HUES64 (cell line): ENCODE results near the gene SAP130. TPM values are rescaled to one million over a fixed set of nuclear protein-coding genes. Genes with fewer than 3 reads are reported as not detected.
A peak's percentile ranks its signal among the peaks of the same experiment; 100 is the strongest.

Experiments used
- H3K27ac ChIP-seq: 2 replicates; pipeline ENCODE4 v1.7.0; 2013; ENCODE audit warnings: low read depth, low read length, inconsistent platforms
- H3K27me3 ChIP-seq: 2 replicates; pipeline ENCODE4 v1.6.1; 2013; ENCODE audit warnings: mild to moderate bottlenecking, low read length; ENCODE audit not compliant: insufficient read depth
- H3K36me3 ChIP-seq: 2 replicates; pipeline ENCODE4 v1.6.1; 2013; ENCODE audit warnings: mild to moderate bottlenecking, low read length; ENCODE audit not compliant: insufficient read depth
- H3K4me1 ChIP-seq: 2 replicates; pipeline ENCODE4 v1.6.1; 2013; ENCODE audit warnings: mild to moderate bottlenecking, low read length, moderate library complexity; ENCODE audit not compliant: insufficient read depth
- H3K4me3 ChIP-seq: 2 replicates; pipeline ENCODE4 v1.5.1; 2013; ENCODE audit warnings: mild to moderate bottlenecking, low read length, moderate library complexity
- H3K9ac ChIP-seq: 2 replicates; pipeline ENCODE4 v1.6.1; 2013; ENCODE audit warnings: mild to moderate bottlenecking, low read depth, low read length
- H3K9me3 ChIP-seq: 2 replicates; pipeline ENCODE4 v1.6.1; 2013; ENCODE audit warnings: low read depth, low read length; ENCODE audit not compliant: insufficient read depth
- WGBS: fragments of 150-250, 120-280 bp; methylation state at CpG from one replicate; pipeline ENCODE4 v1.1.7; 2013; ENCODE audit warnings: missing lambda C conversion rate; 5-methylcytosine and 5-hydroxymethylcytosine counted together
- polyA plus RNA-seq, 2 experiments: library from polyadenylated mRNA; stranded (reverse); fragments of 50-300 nt; gene quantifications; one replicate each; pipeline ENCODE4 v1.2.3, GENCODE V29; 2013

Gene SAP130
- polyA plus RNA-seq (2013, experiment 1 of 2): 32.5 TPM
- 37.8 TPM for polyA plus RNA-seq (2013, experiment 2 of 2)

DNA sequence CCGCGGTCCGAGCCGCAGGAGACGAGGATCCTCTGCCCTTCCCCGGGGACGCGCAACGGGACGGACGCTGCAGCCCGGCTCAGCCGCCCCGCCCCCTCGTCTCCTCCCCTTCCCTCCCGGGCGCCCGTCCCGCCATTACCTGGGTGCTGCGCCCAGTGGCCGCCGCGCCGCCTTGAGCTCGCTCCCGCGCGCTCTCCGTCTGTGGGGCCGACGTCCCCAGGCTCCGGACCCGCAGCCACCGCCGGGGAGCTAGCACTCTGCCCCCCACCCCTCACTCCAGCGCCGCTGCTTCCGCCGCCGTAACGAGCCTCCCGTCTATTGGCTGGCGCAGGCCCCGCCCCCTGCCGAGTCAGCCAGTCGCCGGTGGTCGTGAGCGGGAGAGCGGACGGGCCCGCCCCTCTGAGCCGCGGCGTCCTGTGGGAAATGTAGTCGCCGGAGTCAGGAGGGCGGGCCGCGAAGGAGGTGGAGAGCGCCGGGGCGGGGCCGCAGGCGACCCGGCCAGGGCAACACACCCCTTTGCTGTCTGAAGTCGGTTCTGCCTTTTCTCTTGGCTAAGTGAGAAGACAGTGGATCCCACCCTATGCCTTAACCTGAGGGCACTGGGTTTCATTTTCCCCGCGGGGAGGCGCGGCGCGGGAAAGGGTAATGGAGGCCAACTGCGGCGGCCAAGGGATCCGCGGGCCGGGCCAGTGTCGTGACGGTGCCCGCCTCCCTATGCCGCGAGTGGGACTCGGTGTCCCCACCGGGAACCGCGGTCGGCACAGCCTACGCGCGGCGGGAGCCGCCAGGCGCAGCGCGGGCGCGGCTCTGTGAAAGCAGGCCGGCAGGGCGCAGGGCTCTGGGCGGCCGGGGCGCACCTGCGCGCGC is at the start of gene SAP130:
TSS of gene SAP130 (minus strand) at position 259 of the 867 bp plus-strand sequence. CDS start 1,767 bp downstream, outside the sequence.
- Histone ChIP-seq H3K27me3 (peaks cover 22% of the 10 kb centered on the region), H3K4me1 (peaks cover 7% of the 10 kb centered on the region), H3K9me3 (peaks cover 9% of the 10 kb centered on the region), H3K9ac (peak within 1 kb of the TSS; percentile 88), H3K27ac (peak within 1 kb of the TSS; percentile 93), H3K4me3 (peak within 1 kb of the TSS; percentile 97), H3K36me3 (peaks cover 18% of the 10 kb centered on the region)
- WGBS: under 1% methylated on average over 106 of the region's 106 CpGs

DNA sequence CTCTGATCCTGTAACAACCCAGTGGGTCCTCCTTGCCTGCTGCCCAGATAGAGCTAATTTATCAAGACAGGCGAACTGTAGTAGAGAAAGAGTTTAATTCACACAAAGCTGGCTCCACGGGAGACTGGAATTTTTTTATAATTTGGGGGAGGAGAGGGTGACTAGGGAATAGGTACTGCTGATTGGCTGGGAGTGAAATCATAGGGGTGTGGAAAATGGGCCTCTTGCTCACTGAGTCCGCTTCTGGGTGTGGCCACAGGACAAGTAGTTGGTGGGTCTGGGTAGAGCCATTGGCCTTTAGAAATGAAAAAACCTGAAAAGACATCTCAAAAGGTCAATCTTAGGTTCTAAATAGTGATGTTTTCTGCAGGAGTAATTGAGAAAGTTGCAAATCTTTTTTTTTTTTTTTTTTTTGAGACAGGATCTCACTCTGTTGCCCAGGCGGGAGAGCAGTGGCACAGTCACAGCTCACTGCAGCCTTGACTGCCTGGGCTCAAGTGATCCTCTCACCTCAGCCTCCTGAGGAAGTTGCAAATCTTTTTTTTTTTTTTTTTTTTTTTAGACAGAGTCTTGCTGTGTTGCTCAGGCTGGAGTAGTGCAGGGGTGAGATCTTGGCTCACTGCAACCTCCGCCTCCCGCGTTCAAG is 48.7 kb upstream of the SAP130 start:
- H3K36me3 ChIP-seq: no peaks in the 10 kb centered on the region
- no peaks in the 10 kb centered on the region for H3K9me3 ChIP-seq
- no peak overlapping the region for H3K27ac ChIP-seq
- H3K9ac ChIP-seq: no peak overlapping the region
- no peak overlapping the region for H3K4me3 ChIP-seq
- WGBS: 92% methylated on average over 7 of the region's 7 CpGs
- no peaks in the 10 kb centered on the region for H3K4me1 ChIP-seq
- no peaks in the 10 kb centered on the region for H3K27me3 ChIP-seq

DNA sequence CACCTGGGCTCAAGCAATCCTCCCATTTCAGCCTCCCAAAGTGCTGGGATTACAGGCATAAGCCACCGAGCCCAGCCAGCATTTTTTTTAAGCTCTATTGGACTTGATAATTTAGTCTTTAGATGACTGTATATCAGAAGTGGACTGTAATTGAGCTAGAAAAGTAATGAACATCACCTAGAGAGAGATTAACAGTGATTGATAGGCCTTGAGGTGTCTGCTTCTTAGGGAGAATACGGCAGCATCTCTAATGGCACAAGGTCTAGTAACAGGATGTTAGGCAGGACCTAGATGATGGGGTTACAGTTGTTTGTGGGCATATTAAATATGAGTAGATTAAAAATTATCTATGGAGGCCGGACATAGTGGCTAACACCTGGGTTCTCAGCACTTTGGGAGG is 45.4 kb upstream of the SAP130 start:
- H3K27me3 ChIP-seq: no peaks in the 10 kb centered on the region
- no peak overlapping the region for H3K9ac ChIP-seq
- H3K27ac ChIP-seq: no peak overlapping the region
- no peaks in the 10 kb centered on the region for H3K4me1 ChIP-seq
- 91% methylated on average over 3 of the region's 3 CpGs for WGBS
- H3K9me3 ChIP-seq: no peaks in the 10 kb centered on the region
- no peaks in the 10 kb centered on the region for H3K36me3 ChIP-seq
- H3K4me3 ChIP-seq: no peak overlapping the region

DNA sequence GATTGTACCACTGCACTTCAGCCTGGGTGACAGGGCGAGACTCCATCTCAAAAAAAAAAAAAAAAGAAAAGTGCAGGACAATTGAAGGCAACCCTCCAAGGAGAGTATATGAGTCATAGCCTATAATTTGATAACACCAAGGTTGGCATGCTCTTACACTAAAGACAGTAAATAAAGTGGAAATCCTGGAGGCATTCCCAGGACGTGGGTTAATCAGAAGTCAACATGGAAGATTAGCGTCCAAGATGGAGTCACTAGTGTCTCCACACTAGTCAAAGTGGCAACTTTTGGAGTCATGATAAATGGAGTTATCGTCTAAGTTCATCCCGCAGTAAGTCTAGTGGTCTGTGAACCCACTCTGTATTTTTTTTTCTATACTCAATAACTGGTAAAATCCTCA is 41.9 kb upstream of the SAP130 start:
- Histone ChIP-seq H3K4me3 (no peak overlapping the region), H3K4me1 (no peaks in the 10 kb centered on the region), H3K27me3 (no peaks in the 10 kb centered on the region), H3K9me3 (no peaks in the 10 kb centered on the region), H3K27ac (no peak overlapping the region), H3K36me3 (no peaks in the 10 kb centered on the region), H3K9ac (no peak overlapping the region)
- WGBS: 96% methylated on average over 4 of the region's 5 CpGs

GRCh38 chr2:128064353-128064752 is 36.5 kb upstream of the SAP130 start:
- no peak overlapping the region for H3K9ac ChIP-seq
- no peak overlapping the region for H3K27ac ChIP-seq
- no peaks in the 10 kb centered on the region for H3K36me3 ChIP-seq
- WGBS: 94% methylated on average over 1 of the region's 1 CpG
- no peak overlapping the region for H3K4me3 ChIP-seq
- H3K9me3 ChIP-seq: no peaks in the 10 kb centered on the region
- no peaks in the 10 kb centered on the region for H3K27me3 ChIP-seq
- H3K4me1 ChIP-seq: no peaks in the 10 kb centered on the region

GRCh38 chr2:128062571-128062970 is 34.7 kb upstream of the SAP130 start:
- H3K9me3 ChIP-seq: no peaks in the 10 kb centered on the region
- 96% methylated on average over 8 of the region's 8 CpGs for WGBS
- no peak overlapping the region for H3K27ac ChIP-seq
- no peak overlapping the region for H3K4me3 ChIP-seq
- H3K27me3 ChIP-seq: no peaks in the 10 kb centered on the region
- no peaks in the 10 kb centered on the region for H3K4me1 ChIP-seq
- H3K9ac ChIP-seq: no peak overlapping the region
- no peaks in the 10 kb centered on the region for H3K36me3 ChIP-seq

GRCh38 chr2:128058114-128058513 is 30.3 kb upstream of the SAP130 start:
- H3K27ac ChIP-seq: no peak overlapping the region
- WGBS: 89% methylated on average over 2 of the region's 2 CpGs
- H3K4me3 ChIP-seq: no peak overlapping the region
- H3K9ac ChIP-seq: no peak overlapping the region
- H3K4me1 ChIP-seq: no peaks in the 10 kb centered on the region
- H3K36me3 ChIP-seq: no peaks in the 10 kb centered on the region
- no peaks in the 10 kb centered on the region for H3K27me3 ChIP-seq
- no peaks in the 10 kb centered on the region for H3K9me3 ChIP-seq

DNA sequence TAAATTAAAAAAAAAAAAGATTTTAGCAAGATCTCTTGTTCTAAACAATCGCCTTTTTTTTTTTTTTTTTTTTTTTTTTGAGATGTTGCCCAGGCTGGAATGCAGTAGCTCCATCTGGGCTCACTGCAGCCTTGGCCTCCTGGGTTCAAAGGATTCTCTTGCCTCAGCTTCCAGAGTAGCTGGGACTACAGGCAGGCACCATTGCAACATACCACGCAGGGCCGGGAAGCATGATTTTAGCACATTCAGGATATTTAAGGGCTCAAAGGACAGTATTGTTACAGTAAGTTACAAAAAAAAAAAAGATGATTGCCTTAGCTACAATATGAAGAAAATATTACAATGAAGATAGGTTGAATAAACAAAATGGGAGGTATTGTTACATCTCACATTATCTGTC is 29.5 kb upstream of the SAP130 start:
- H3K4me3 ChIP-seq: no peak overlapping the region
- H3K4me1 ChIP-seq: no peaks in the 10 kb centered on the region
- WGBS: 95% methylated on average over 3 of the region's 3 CpGs
- no peak overlapping the region for H3K9ac ChIP-seq
- no peaks in the 10 kb centered on the region for H3K9me3 ChIP-seq
- H3K27me3 ChIP-seq: no peaks in the 10 kb centered on the region
- no peak overlapping the region for H3K27ac ChIP-seq
- H3K36me3 ChIP-seq: no peaks in the 10 kb centered on the region

DNA sequence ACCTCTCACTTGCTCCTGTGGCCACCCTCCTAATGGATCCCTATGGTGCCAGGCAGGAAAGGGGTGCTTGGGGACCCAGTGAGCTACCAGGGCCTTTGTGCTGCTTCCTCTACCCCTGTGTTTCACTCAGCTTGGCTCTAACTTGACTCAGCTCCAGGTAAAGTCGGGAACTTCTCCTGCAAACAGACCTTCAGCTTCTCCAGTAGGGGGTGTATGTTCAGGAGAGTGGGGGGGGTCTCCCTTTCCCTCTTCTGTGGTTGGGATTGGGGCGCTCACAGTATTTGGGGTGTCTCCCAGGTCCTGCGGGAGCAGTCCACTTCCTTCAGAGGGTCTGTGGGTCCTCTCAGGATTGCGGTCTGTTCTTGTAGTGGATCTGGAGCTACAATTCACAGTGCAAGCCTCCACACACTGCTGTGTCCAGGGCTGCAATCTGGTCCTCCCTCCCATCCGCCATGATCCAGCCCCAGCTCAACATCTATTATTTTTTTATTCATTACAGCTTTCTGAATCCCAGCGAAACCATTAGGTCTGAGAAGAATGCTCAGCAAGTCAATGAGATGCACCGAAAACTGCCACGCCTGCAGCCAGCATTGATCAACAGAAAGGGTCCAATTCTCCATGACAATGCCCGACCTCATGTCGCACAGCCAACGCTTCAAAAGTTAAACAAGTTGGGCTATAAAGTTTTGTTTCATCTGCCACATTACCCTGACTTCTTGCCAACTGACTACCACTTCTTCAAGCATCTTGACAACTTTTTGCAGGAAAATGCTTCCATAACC is 26.4 kb upstream of the SAP130 start:
- H3K4me3 ChIP-seq: no peak overlapping the region
- H3K27me3 ChIP-seq: no peaks in the 10 kb centered on the region
- H3K9ac ChIP-seq: no peak overlapping the region
- no peaks in the 10 kb centered on the region for H3K4me1 ChIP-seq
- peaks cover 2% of the 10 kb centered on the region; the same call in 1 of the 2 replicates for H3K9me3 ChIP-seq
- no peaks in the 10 kb centered on the region for H3K36me3 ChIP-seq
- WGBS: 92% methylated on average over 11 of the region's 11 CpGs
- H3K27ac ChIP-seq: no peak overlapping the region

- WGBS: 96% methylated on average over 12 of the region's 12 CpGs
These were observed 25.5 kb upstream of the SAP130 start for GRCh38 chr2:128053331-128053730.

DNA sequence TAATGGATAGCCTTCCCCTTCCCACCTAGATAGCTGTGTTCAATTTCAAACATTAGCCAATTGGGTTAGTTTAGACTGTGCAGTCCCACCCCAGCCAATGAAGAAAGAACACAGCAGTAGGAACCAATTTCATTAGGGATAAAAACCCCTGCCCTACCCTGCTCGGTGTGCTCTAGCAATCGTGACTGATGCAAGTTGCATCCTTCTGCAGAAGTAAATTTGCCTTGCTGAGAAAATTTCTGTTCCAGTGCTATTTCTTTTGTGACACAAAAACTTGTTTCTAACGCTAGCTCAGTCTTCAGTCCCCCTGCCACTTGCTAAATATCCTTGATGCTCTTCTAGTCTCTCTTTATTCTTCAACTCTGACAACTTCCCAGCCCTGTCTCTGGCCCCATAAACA is 15.2 kb upstream of the SAP130 start:
- Histone ChIP-seq H3K9me3 (peaks cover 30% of the 10 kb centered on the region), H3K27ac (no peak overlapping the region), H3K9ac (no peak overlapping the region), H3K4me3 (no peak overlapping the region), H3K27me3 (no peaks in the 10 kb centered on the region), H3K4me1 (no peaks in the 10 kb centered on the region), H3K36me3 (no peaks in the 10 kb centered on the region)
- WGBS: 89% methylated on average over 3 of the region's 3 CpGs

More at GRCh38 chr2:128053331-128053730, 25.5 kb upstream of the SAP130 start:
- H3K9me3 ChIP-seq: peaks cover 2% of the 10 kb centered on the region; the same call in 1 of the 2 replicates
- H3K36me3 ChIP-seq: no peaks in the 10 kb centered on the region
- H3K4me1 ChIP-seq: no peaks in the 10 kb centered on the region
- no peak overlapping the region for H3K27ac ChIP-seq
- H3K27me3 ChIP-seq: no peaks in the 10 kb centered on the region
- H3K4me3 ChIP-seq: no peak overlapping the region
- no peak overlapping the region for H3K9ac ChIP-seq
